ENCODE results near the gene OR7A10. TPM values are rescaled to one million over a fixed set of nuclear protein-coding genes. Genes with fewer than 3 reads are reported as not detected.

OR7A10 gene
- not detected in 2 replicates for total RNA-seq

GRCh38 chr19:14848822-14849221 lies at the start of gene OR7A10:
OR7A10 (minus strand) TSS chr19:14848922; CDS start chr19:14841877, 7,045 bp downstream.

GRCh38 chr19:14886032-14886431 lies 37.3 kb upstream of the OR7A10 start, which contains the start of gene OR7A17:
OR7A17 (minus strand) TSS chr19:14886132; CDS start chr19:14881355, 4,777 bp downstream.

GRCh38 chr19:14835011-14835410 lies 13.7 kb downstream of the OR7A10 start, which contains the start of the genes OR7A5 and OR7C1:
OR7A5 (minus strand) TSS chr19:14835185; CDS start chr19:14828241, 6,944 bp downstream.
OR7C1 (minus strand) TSS chr19:14835185; CDS start chr19:14800136, 35,049 bp downstream.

Other genes with a start within 250 kb of the OR7A10 start
- not detected in 2 replicates for gene ADGRE3, start 174.1 kb downstream of the OR7A10 start, total RNA-seq
- 6.0 and 12.7 TPM in 2 replicates for gene ZNF333, start 158.9 kb downstream of the OR7A10 start, total RNA-seq
- gene ADGRE2, start 70.4 kb downstream of the OR7A10 start, total RNA-seq = under 0.01 and 0.11 TPM in 2 replicates
- gene OR7A5, start 13.7 kb downstream of the OR7A10 start, total RNA-seq = not detected in 2 replicates
- gene OR7C1, start 13.7 kb downstream of the OR7A10 start, total RNA-seq = not detected in 2 replicates
- gene OR7A17, start 37.2 kb upstream of the OR7A10 start, total RNA-seq = not detected in 2 replicates
- not detected in 2 replicates for gene OR7C2, start 92.6 kb upstream of the OR7A10 start, total RNA-seq
- not detected in 2 replicates for gene SLC1A6, start 130.9 kb upstream of the OR7A10 start, total RNA-seq
- not detected in 2 replicates for gene CASP14, start 200.6 kb upstream of the OR7A10 start, total RNA-seq
- not detected in 2 replicates for gene OR1I1, start 233.3 kb upstream of the OR7A10 start, total RNA-seq

Measured in dermis lymphatic vessel endothelial cell (primary cell).